Measurements from ENCODE around the gene HOXB2.

- no peak for TF ChIP-seq POLR2A (IDR thresholded peaks at IDR 0.05)
- TF ChIP-seq CTCF (IDR thresholded peaks at IDR 0.05): no peak
These were observed 31.0 kb upstream of the HOXB2 start for GRCh38 chr17:48575673-48576478.

Data from testis (tissue), 2 donors.